Gastroesophageal sphincter (tissue), 2 donors: ENCODE results near the gene DYNC2I2.

Experiments used
- EP300 ChIP-seq: sonication (generic); formaldehyde crosslinking; IDR thresholded peaks from one replicate; pipeline ENCODE4 v1.6.1; 2017; ENCODE audit warnings: antibody characterized with exemption, mild to moderate bottlenecking
- POLR2A ChIP-seq, 2 donors: fragments of 450-650 bp; IDR thresholded peaks; one replicate each; pipeline ENCODE4 v1.6.1; 2017; ENCODE audit warnings: antibody characterized with exemption in 2 of 2, mild to moderate bottlenecking in 2 of 2, moderate library complexity in 1 of 2

- TF ChIP-seq POLR2A (IDR thresholded peaks at IDR 0.05) (no peak), EP300 (no peak)
Measured at GRCh38 chr9:128619779-128620178, 36.9 kb downstream of the DYNC2I2 start.
